Neural progenitor cell (in vitro differentiated cells): ENCODE data around the gene ZMYND8.

Source experiments
- CTCF ChIP-seq: fragments of 200-600 bp; sonication (generic); IDR thresholded peaks from 2 replicates; pipeline ENCODE4 v1.5.1; 2017; ENCODE audit warnings: antibody characterized with exemption, mild to moderate bottlenecking
- EZH2 ChIP-seq: fragments of 200-600 bp; sonication (generic); IDR thresholded peaks from 2 replicates; pipeline ENCODE4 v1.6.1; 2017; ENCODE audit warnings: antibody characterized with exemption, mild to moderate bottlenecking, moderate library complexity
- EZH2phosphoT487 ChIP-seq: fragments of 200-600 bp; sonication (generic); IDR thresholded peaks from 2 replicates; pipeline ENCODE4 v1.6.1; 2017; ENCODE audit warnings: antibody characterized with exemption

GRCh38 chr20:47206962-47207641 lies 149.4 kb downstream of the ZMYND8 start:
- TF ChIP-seq CTCF (no peak), EZH2phosphoT487 (no peak), EZH2 (no peak)
